ENCODE measurements around the gene SELENOV.

SELENOV gene

DNA sequence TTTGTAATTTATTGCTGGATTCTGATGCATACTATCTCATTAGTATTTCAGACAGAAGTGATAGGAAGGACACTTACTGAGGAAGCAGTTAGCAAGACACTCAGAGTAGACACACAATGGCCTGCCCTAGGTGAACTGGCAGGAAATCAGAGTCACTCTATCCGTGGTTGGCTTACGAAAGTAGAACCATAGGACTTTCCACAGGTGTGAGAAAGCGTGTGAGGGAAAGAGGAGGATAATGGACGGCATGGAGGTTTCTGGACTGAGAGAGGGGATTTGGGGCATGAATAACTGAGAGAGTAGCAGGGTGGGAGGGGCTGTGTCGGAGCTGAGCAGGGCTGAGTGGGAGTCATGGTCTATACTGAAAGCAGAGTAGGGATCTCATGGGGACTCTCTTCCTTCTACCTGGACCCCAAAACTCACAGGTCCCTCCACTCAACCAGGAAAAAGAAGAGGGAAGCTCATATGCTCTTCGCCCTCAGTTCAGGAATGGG is 43.7 kb downstream of the SELENOV start:
- DNase-seq (ENCODE audit: low read depth) = no peak

DNA sequence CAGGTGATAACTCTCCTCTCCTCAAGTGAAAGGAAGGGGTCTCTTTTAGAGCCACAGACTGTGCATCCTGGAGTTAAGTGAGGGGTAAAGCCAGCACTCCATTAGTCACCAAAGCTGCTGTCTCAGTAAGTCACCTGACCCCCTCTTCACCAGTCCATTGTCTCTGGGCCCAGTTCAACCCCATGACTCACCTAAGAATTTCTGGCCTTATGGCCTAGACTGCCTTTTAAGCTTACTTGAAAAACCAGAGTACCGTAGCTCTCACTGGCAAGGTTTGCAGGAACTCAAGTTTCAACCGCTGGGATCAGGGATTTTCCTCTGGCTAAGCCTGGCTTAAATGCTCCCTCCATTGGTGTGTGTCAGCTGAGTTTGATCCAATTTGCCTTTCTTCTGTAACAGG is 48.5 kb downstream of the SELENOV start:
- no peak for DNase-seq (ENCODE audit: low read depth)

DNA sequence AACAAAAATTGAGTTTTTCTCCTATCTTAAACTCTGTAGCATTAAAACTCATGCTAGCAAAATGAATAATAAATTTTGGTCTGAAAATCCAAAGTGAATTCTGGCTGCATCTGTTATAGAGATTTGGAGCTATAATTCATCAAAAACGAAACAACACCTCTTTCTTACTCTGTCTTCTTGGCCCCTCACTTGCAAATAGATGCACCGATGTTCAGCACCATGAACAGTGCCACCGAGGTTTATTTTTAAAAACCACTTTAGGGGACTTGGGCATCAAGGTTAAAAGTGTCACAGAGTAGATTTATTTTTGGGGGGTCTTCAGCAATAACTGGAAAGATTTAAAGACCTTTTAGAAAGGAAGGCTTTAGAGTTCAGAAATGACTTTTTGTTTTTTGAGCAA is 51.1 kb downstream of the SELENOV start:
- no peak for DNase-seq (ENCODE audit: low read depth)

DNA sequence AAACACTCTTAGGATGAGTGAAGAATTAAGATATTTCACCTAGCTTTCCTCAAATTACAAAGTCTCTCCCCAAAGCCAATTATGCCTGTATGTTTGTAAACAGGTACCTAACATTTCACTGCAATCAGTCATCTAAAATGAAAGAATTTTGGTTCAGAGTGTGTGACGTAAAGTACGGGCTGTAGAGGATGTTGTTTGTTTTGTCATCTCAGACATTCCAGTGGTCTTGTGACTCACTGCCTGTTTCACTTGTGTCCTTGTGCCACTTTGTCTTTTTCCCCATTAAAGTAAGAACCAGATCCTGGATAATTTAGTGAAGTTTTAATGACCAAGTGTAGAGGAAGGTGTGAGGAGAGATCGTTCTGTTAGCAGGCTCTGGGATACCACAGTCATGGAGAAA is 53.7 kb downstream of the SELENOV start:
- DNase-seq (ENCODE audit: low read depth) = no peak

All from CMK (cell line).